Activated B cell treated with CpG ODN at 0.5 μM for 24 hours (primary cell): ENCODE results near the gene ABI3BP. TPM values are rescaled to one million over a fixed set of nuclear protein-coding genes. Genes with fewer than 3 reads are reported as not detected.

ENCODE experiments used
- ATAC-seq: fragments of 200-7000 bp; cut with Tn5 transposase; one replicate; pipeline ENCODE4 v1.10.0; 2021; ENCODE audit warnings: low read depth, mild to moderate bottlenecking, moderate library complexity
- CTCF ChIA-PET: fragments of 350-600 bp; sonication (Branson Sonifier 250); formaldehyde crosslinking; loops from one replicate; lab custom pipeline; 2021; ENCODE audit warnings: antibody characterized with exemption; lab: Charles Lee
- POLR2A ChIA-PET: fragments of 350-600 bp; sonication (Branson Sonifier 250); formaldehyde crosslinking; loops from one replicate; lab custom pipeline; 2021; ENCODE audit warnings: antibody characterized with exemption; lab: Charles Lee
- DNase-seq: peaks from one replicate; pipeline ENCODE4 v3.0.0; 2022
- H3K27ac Mint-ChIP-seq: one replicate; pipeline ENCODE4 v1.8.0; 2020; ENCODE audit warnings: mixed read lengths
- H3K27me3 Mint-ChIP-seq: one replicate; pipeline ENCODE4 v1.8.0; 2021; ENCODE audit warnings: mixed read lengths
- H3K36me3 Mint-ChIP-seq: one replicate; pipeline ENCODE4 v1.8.0; 2021; ENCODE audit warnings: low read depth, mixed read lengths
- H3K4me1 Mint-ChIP-seq: one replicate; pipeline ENCODE4 v1.8.0; 2021; ENCODE audit warnings: mixed read lengths
- H3K4me3 Mint-ChIP-seq: one replicate; pipeline ENCODE4 v1.8.0; 2020; ENCODE audit warnings: mild to moderate bottlenecking, mixed read lengths
- H3K9me3 Mint-ChIP-seq: one replicate; pipeline ENCODE4 v1.8.0; 2020; ENCODE audit warnings: mixed read lengths
- intact Hi-C: fragments of 100-400 bp; cut with micrococcal nuclease; formaldehyde crosslinking; loops from one replicate; pipeline ENCODE4 v1.15.1; 2024
- total RNA-seq: library from RNA; stranded (reverse); gene quantifications from 2 replicates; pipeline ENCODE4 v1.2.3, GENCODE V29; 2022
- TF ChIP-seq, protein P1 (sequence below): fragments of 200-600 bp; IDR thresholded peaks from one replicate; pipeline ENCODE4 v1.8.0; 2022; ENCODE audit warnings: antibody characterized with exemption, mild to moderate bottlenecking

The ABI3BP gene
- total RNA-seq, 1 donor from 2014 or later, result not detected

DNA sequence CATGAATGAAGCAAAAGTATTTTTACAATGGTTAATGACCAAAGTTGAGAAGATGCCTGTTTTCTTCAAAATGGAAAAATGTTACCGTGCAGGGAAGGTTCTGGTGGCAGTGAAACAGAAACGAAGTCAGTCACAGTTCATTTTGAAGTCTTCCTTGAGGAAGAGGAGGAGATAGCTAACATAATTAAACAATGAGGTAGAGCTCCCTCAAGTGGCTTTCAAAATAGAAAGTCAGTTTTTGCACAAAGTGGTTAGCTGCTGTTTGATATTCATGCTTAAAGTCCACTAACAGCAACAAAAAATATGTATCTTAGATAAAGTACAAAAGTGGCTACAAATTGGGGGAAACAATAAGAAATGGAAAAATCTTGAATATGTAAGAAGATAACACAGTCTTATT, 196.7 kb downstream of the ABI3BP start:
- DNase-seq, result no peak
- no peak for ATAC-seq
- TF ChIP-seq, protein P1, sequence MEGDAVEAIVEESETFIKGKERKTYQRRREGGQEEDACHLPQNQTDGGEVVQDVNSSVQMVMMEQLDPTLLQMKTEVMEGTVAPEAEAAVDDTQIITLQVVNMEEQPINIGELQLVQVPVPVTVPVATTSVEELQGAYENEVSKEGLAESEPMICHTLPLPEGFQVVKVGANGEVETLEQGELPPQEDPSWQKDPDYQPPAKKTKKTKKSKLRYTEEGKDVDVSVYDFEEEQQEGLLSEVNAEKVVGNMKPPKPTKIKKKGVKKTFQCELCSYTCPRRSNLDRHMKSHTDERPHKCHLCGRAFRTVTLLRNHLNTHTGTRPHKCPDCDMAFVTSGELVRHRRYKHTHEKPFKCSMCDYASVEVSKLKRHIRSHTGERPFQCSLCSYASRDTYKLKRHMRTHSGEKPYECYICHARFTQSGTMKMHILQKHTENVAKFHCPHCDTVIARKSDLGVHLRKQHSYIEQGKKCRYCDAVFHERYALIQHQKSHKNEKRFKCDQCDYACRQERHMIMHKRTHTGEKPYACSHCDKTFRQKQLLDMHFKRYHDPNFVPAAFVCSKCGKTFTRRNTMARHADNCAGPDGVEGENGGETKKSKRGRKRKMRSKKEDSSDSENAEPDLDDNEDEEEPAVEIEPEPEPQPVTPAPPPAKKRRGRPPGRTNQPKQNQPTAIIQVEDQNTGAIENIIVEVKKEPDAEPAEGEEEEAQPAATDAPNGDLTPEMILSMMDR, result no peak
- ChIA-PET POLR2A (no interaction called here), CTCF (interaction anchor here (0.6 to 1.0 kb wide), 2 partner anchors 333 to 334 kb away, joined by 3 to 4 read pairs; no protein-coding TSS in a partner anchor)
- intact Hi-C loops, result no loop called here
- no peaks in the 10 kb centered on the region for H3K4me1 Mint-ChIP-seq
- H3K9me3 Mint-ChIP-seq, result no peaks in the 10 kb centered on the region
- H3K36me3 Mint-ChIP-seq, result no peaks in the 10 kb centered on the region
- no peak overlapping the region for H3K27ac Mint-ChIP-seq
- H3K27me3 Mint-ChIP-seq, result no peaks in the 10 kb centered on the region
- H3K4me3 Mint-ChIP-seq, result no peak overlapping the region

DNA sequence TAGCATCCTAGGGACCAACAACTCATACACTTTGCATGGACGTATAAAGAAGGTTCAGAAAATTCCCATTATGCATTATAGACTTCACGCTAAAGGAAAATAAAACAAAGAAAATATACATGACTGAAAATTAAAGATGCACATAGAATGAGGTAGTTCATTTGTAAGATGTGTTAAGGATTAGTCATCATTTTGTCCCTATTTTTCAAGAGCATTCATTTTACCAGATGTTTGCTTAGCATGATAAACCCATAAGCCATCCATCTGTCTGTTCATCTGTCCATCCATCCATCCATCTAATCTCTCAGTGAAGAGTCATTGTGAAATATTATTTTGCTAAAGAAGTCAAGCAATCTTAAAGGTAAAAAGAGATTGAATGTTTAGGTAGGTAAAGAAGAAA, 203.6 kb downstream of the ABI3BP start:
- Mint-ChIP-seq H3K36me3 (no peaks in the 10 kb centered on the region), H3K4me1 (no peaks in the 10 kb centered on the region), H3K9me3 (peaks cover 8% of the 10 kb centered on the region), H3K4me3 (no peak overlapping the region), H3K27ac (no peak overlapping the region), H3K27me3 (no peaks in the 10 kb centered on the region)
- DNase-seq, result no peak
- TF ChIP-seq, protein P1, result no peak
- intact Hi-C loops, result no loop called here
- ATAC-seq, result no peak
- ChIA-PET CTCF (no interaction called here), POLR2A (no interaction called here)

DNA sequence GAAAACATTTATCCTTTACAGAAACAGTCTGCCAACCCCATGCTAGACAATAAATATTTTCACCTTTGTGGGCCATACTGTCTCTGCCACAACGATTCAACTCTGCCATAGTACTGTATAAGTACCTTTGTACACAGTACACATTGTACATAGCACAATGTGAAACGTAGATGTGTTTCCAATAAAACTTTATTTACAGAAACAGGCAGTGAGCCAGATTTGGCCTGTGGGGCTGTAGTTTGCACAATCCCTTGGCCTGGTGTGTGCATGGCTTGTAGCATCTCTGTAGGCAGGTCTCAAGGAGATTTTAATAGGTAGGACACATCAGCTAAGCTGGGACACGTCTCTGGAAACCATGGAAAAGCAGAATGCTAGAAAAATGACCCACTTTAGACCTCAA, 209.6 kb downstream of the ABI3BP start:
- ChIA-PET POLR2A (no interaction called here), CTCF (no interaction called here)
- Mint-ChIP-seq H3K4me1 (no peaks in the 10 kb centered on the region), H3K27me3 (peaks cover 2% of the 10 kb centered on the region), H3K36me3 (no peaks in the 10 kb centered on the region), H3K27ac (no peak overlapping the region), H3K4me3 (no peak overlapping the region), H3K9me3 (peaks cover 9% of the 10 kb centered on the region)
- TF ChIP-seq, protein P1, result no peak
- intact Hi-C loops, result no loop called here
- no peak for DNase-seq
- no peak for ATAC-seq

DNA sequence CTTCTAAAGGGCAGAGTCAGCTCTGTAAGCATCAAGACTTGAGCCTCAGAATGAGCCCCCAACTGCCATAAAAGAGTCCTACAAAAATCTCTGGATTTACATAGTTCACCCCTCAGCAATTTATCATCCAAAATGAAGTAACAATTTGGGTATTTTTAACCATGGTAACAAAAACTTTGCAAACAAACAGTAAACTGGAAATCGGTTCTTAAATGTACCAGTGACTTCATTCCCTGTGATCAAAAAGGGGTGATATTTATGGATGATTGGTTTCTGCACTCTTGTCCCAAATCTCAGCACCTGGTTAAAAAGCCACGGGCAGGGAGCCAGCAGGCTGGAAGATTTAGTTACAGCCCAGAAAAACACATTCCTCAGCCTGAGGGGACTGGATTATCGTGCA, 210.3 kb downstream of the ABI3BP start:
- Mint-ChIP-seq H3K36me3 (no peaks in the 10 kb centered on the region), H3K27ac (no peak overlapping the region), H3K4me3 (no peak overlapping the region), H3K9me3 (peaks cover 9% of the 10 kb centered on the region), H3K27me3 (peaks cover 2% of the 10 kb centered on the region), H3K4me1 (no peaks in the 10 kb centered on the region)
- intact Hi-C loops, result no loop called here
- ChIA-PET POLR2A (no interaction called here), CTCF (no interaction called here)
- DNase-seq, result no peak
- ATAC-seq, result no peak
- TF ChIP-seq, protein P1, result no peak

DNA sequence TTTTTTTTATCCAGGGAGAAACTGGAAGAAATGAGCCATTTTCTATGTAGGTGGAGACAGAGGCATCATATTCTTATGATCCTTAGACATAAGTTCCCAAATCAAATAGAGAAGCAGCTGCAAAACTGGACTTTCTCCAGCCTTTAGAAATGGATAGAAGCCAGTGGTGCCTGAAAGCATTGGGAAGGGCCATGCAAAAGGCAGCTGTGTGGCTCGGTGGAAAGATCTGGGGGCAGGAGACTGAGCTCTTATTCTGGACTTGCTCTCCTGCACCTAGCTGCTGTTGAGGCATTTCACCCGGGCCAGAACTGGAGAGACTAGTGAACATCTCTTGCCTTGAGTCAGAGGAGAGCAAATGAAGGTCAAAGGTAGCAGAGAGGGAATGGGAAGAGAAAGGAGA, 210.9 kb downstream of the ABI3BP start:
- no peak for DNase-seq
- H3K36me3 Mint-ChIP-seq, result no peaks in the 10 kb centered on the region
- peaks cover 9% of the 10 kb centered on the region for H3K9me3 Mint-ChIP-seq
- no peaks in the 10 kb centered on the region for H3K4me1 Mint-ChIP-seq
- ATAC-seq, result no peak
- TF ChIP-seq, protein P1, result no peak
- H3K27me3 Mint-ChIP-seq, result peaks cover 2% of the 10 kb centered on the region
- intact Hi-C loops, result no loop called here
- no peak overlapping the region for H3K27ac Mint-ChIP-seq
- CTCF ChIA-PET, result no interaction called here
- POLR2A ChIA-PET, result no interaction called here
- H3K4me3 Mint-ChIP-seq, result no peak overlapping the region
